Left hindlimb (tissue), 1 donor: Measurements from ENCODE around the gene SEC14L2.
A peak's percentile ranks its signal among the peaks of the same experiment; 100 is the strongest.

Source experiments
- DNase-seq: peaks from one replicate; pipeline ENCODE4 v3.0.0-alpha.2; 2018

Gene SEC14L2

GRCh38 chr22:30396871-30397655 is at the start of gene SEC14L2:
Gene SEC14L2 (plus strand): TSS chr22:30397018. CDS start chr22:30397117, 99 bp downstream.
- peak; percentile 74 for DNase-seq

- DNase-seq, result no peak
Observed at GRCh38 chr22:30347255-30347892, 49.4 kb upstream of the SEC14L2 start.

GRCh38 chr22:30348404-30348803 is 48.4 kb upstream of the SEC14L2 start:
- DNase-seq, result no peak

- no peak for DNase-seq
Observed at GRCh38 chr22:30348809-30349208, 48.0 kb upstream of the SEC14L2 start.

GRCh38 chr22:30351226-30351625 is 45.6 kb upstream of the SEC14L2 start:
- DNase-seq, result no peak

- DNase-seq, result no peak
Observed at GRCh38 chr22:30354644-30355043, 42.2 kb upstream of the SEC14L2 start.

GRCh38 chr22:30356449-30357235 is 40.2 kb upstream of the SEC14L2 start, which contains the start of the genes CCDC157 and SF3A1:
Gene CCDC157 (plus strand): TSS chr22:30357007. CDS start chr22:30366001, 8,994 bp downstream.
Gene SF3A1 (minus strand): TSS chr22:30356894. CDS start chr22:30356792, 102 bp downstream.
- DNase-seq, result peak; percentile 91

GRCh38 chr22:30357236-30357570 is 39.6 kb upstream of the SEC14L2 start:
- no peak for DNase-seq

- no peak for DNase-seq
Observed at GRCh38 chr22:30357650-30358215, 39.1 kb upstream of the SEC14L2 start.

- no peak for DNase-seq
Observed at GRCh38 chr22:30358541-30358940, 38.3 kb upstream of the SEC14L2 start.

- DNase-seq, result no peak
Observed at GRCh38 chr22:30361916-30362650, 34.7 kb upstream of the SEC14L2 start.

- DNase-seq, result no peak
Observed at GRCh38 chr22:30362651-30363281, 34.1 kb upstream of the SEC14L2 start.

- no peak for DNase-seq
Observed at GRCh38 chr22:30365891-30366290, 30.9 kb upstream of the SEC14L2 start.

- no peak for DNase-seq
Observed at GRCh38 chr22:30368420-30368819, 28.4 kb upstream of the SEC14L2 start.

GRCh38 chr22:30370641-30371230 is 26.1 kb upstream of the SEC14L2 start:
- DNase-seq, result no peak

GRCh38 chr22:30371321-30371720 is 25.5 kb upstream of the SEC14L2 start:
- no peak for DNase-seq

- DNase-seq, result no peak
Observed at GRCh38 chr22:30371981-30372380, 24.8 kb upstream of the SEC14L2 start.

GRCh38 chr22:30372915-30373314 is 23.9 kb upstream of the SEC14L2 start:
- DNase-seq, result no peak

- DNase-seq, result no peak
Observed at GRCh38 chr22:30373331-30374325, 23.2 kb upstream of the SEC14L2 start.

GRCh38 chr22:30375312-30375849 is 21.4 kb upstream of the SEC14L2 start:
- no peak for DNase-seq
